Aortic smooth muscle cell (primary cell): ENCODE measurements around the gene QPRT. TPM values are rescaled to one million over a fixed set of nuclear protein-coding genes. Genes with fewer than 3 reads are reported as not detected.

ENCODE experiments used
- total RNA-seq: library from RNA; depleted of rRNA; stranded (reverse); fragments of >200 nt; gene quantifications from 2 replicates; pipeline ENCODE4 v1.2.3, GENCODE V29; 2014

Gene QPRT
- total RNA-seq = 2.9 and 3.8 TPM in 2 replicates

GRCh38 chr16:29678691-29679267 is at the start of gene QPRT:
Gene QPRT (plus strand): TSS chr16:29679180. CDS start chr16:29679198, 18 bp downstream.

DNA sequence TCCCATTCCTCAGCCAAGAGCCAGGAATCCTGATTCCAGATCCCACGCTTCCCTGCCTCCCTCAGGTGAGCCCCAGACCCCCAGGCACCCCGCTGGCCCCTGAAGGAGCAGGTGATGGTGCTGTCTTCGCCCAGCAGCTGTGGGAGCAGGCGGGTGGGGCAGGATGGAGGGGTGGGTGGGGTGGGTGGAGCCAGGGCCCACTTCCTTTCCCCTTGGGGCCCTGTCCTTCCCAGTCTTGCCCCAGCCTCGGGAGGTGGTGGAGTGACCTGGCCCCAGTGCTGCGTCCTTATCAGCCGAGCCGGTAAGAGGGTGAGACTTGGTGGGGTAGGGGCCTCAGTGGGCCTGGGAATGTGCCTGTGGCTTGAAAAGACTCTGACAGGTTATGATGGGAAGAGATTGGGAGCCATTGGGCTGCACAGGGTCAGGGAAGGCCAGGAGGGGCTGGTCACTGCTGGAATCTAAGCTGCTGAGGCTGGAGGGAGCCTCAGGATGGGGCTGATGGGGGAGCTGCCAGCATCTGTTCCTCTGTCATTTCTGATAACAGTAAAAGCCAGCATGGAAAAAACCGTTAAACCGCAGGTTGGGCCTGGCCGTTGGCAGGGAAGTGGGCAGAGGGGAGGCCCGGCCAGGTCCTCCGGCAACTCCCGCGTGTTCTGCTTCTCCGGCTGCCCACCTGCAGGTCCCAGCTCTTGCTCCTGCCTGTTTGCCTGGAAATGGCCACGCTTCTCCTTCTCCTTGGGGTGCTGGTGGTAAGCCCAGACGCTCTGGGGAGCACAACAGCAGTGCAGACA is 15.8 kb upstream of the QPRT start, which contains the start of gene SPN:
TSS of gene SPN (plus strand) at position 232 of the 791 bp plus-strand sequence. CDS start at position 714, 482 bp downstream.

GRCh38 chr16:29745853-29746345 is 66.9 kb downstream of the QPRT start, which contains the start of gene C16orf54:
Gene C16orf54 (minus strand): TSS chr16:29745990. CDS start chr16:29744951, 1,039 bp downstream.

Other genes starting within 250 kb of the QPRT start
- 23.8 and 51.4 TPM in 2 replicates for gene BOLA2, start 224.8 kb upstream of the QPRT start, total RNA-seq
- 3.4 and 3.9 TPM in 2 replicates for gene SLX1B, start 224.6 kb upstream of the QPRT start, total RNA-seq
- gene SULT1A4, start 219.3 kb upstream of the QPRT start, total RNA-seq = 0.75 and 1.3 TPM in 2 replicates
- gene NPIPB12, start 172.8 kb upstream of the QPRT start, total RNA-seq = 10.3 and 15.4 TPM in 2 replicates
- not detected in 2 replicates for gene SPN, start 15.9 kb upstream of the QPRT start, total RNA-seq
- not detected in 2 replicates for gene C16orf54, start 66.8 kb downstream of the QPRT start, total RNA-seq
- gene ZG16, start 99.1 kb downstream of the QPRT start, total RNA-seq = not detected in 2 replicates
- 21.1 and 45.7 TPM in 2 replicates for gene KIF22, start 111.6 kb downstream of the QPRT start, total RNA-seq
- 141 and 150 TPM in 2 replicates for gene MAZ, start 127.3 kb downstream of the QPRT start, total RNA-seq
- 0.26 and 0.56 TPM in 2 replicates for gene PRRT2, start 133.0 kb downstream of the QPRT start, total RNA-seq
- 15.4 and 21.0 TPM in 2 replicates for gene PAGR1, start 137.0 kb downstream of the QPRT start, total RNA-seq
- gene MVP, start 141.3 kb downstream of the QPRT start, total RNA-seq = 440 and 506 TPM in 2 replicates
- 78.7 and 87.2 TPM in 2 replicates for gene CDIPT, start 184.0 kb downstream of the QPRT start, total RNA-seq
- 6.3 and 10.3 TPM in 2 replicates for gene SEZ6L2, start 220.4 kb downstream of the QPRT start, total RNA-seq
- 5.5 and 7.8 TPM in 2 replicates for gene ASPHD1, start 221.3 kb downstream of the QPRT start, total RNA-seq
- 4.2 and 4.8 TPM in 2 replicates for gene KCTD13, start 247.0 kb downstream of the QPRT start, total RNA-seq